Measurements from ENCODE around the gene RPUSD2.

- TF ChIP-seq CTCF (IDR thresholded peaks at IDR 0.05): no peak
- no peak for TF ChIP-seq POLR2A (IDR thresholded peaks at IDR 0.05)
- TF ChIP-seq EP300 (IDR thresholded peaks at IDR 0.05): no peak
- no peak for TF ChIP-seq POLR2AphosphoS5 (IDR thresholded peaks at IDR 0.05)
These were observed 21.6 kb downstream of the RPUSD2 start for GRCh38 chr15:40590667-40591050.
